Sigmoid colon (tissue), 4 donors: ENCODE measurements around the gene NPTX1.

Source experiments
- CTCF ChIP-seq, 4 experiments: fragments of 450-650 bp in 3 of 4; fragments of 200-600 bp in 1 of 4; IDR thresholded peaks; one replicate each; pipeline ENCODE4 v1.5.1; 2016 to 2019; ENCODE audit warnings: antibody characterized with exemption in 4 of 4, mild to moderate bottlenecking in 3 of 4, moderate library complexity in 2 of 4
- EP300 ChIP-seq, 4 donors: sonication (generic); formaldehyde crosslinking; IDR thresholded peaks; one replicate each; pipeline ENCODE4 v1.6.1; 2017; ENCODE audit warnings: antibody characterized with exemption in 4 of 4
- POLR2A ChIP-seq, 2 donors: fragments of 450-650 bp; IDR thresholded peaks; one replicate each; pipeline ENCODE4 v1.6.1; 2016; ENCODE audit warnings: antibody characterized with exemption in 2 of 2, mild to moderate bottlenecking in 2 of 2, moderate library complexity in 2 of 2
- POLR2AphosphoS5 ChIP-seq, 4 donors: sonication (generic); formaldehyde crosslinking; IDR thresholded peaks; one replicate each; pipeline ENCODE4 v1.6.1; 2017; ENCODE audit warnings: antibody characterized with exemption in 4 of 4

GRCh38 chr17:80468242-80468641 is 8.2 kb downstream of the NPTX1 start:
- TF ChIP-seq CTCF (IDR thresholded peaks at IDR 0.05), result no peak
- no peak for TF ChIP-seq POLR2A (IDR thresholded peaks at IDR 0.05)
- TF ChIP-seq POLR2AphosphoS5 (IDR thresholded peaks at IDR 0.05), result no peak
- no peak for TF ChIP-seq EP300 (IDR thresholded peaks at IDR 0.05)
